Ovary (tissue), 3 donors: ENCODE results near the gene PRR22.

Experiments used
- CTCF ChIP-seq, 3 donors: fragments of 450-650 bp in 2 of 3; fragments of 200-600 bp in 1 of 3; IDR thresholded peaks; one replicate each; pipeline versions ENCODE4 v1.5.1 to v1.8.0; 2016 to 2022; ENCODE audit warnings: antibody characterized with exemption in 3 of 3, mild to moderate bottlenecking in 1 of 3
- EP300 ChIP-seq: sonication (generic); formaldehyde crosslinking; IDR thresholded peaks from one replicate; pipeline ENCODE4 v1.6.1; 2017; ENCODE audit warnings: antibody characterized with exemption
- POLR2A ChIP-seq: fragments of 450-650 bp; IDR thresholded peaks from one replicate; pipeline ENCODE4 v1.6.1; 2017; ENCODE audit warnings: antibody characterized with exemption, mild to moderate bottlenecking, moderate library complexity
- donor health status: DM: no; HTN: no; CAD: no.

DNA sequence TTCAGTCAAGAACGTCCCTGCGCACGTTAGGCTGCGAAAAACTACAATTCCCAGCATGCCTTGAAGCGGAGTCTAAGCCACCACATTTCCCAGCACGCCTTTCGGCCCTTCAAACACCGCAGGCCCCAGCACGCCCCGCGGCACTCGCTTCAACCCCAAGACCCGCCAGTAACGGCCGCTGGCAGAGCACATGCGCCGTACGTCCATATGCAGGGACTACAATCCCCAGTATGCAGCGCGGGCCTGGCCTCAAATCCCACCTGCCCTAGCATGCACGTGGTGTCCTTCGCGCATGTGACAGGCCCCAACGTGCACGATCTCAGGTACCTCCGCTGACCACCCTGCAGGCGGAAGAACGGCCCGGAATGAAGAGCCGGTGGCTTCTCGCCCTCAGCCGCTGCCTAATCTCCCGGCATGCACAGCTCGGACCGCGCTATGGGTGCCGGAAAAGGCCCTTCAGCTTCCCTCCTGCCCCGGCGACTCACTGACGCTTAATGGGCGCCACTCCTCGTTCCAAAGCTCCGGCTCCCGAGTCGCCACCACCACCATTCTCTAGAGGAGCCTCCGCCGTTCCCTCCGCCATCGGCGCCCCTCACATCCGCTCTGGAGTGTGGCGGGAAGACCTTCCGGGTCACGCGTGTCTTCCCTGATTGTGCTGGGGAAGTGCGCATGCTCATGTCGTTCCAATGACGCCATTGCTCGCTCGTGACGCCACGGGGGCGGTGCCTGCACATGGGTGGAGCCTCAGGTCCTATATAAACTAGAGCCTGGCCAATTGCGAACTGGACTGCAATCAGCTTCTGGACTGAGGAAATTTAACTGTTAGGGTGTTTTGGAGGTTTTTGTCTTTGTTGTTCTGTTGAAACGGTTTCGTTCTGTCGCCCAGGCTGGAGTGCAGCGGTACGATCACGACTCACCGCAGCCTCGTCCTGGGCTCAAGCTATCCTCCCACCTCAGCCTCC lies 6.3 kb upstream of the PRR22 start, which contains the start of gene DUS3L:
- TF ChIP-seq CTCF (IDR thresholded peaks at IDR 0.05) (no peak), POLR2A (peak; percentile 64), EP300 (peak; percentile 57)
